Activated gamma-delta T cell (primary cell): ENCODE measurements around the gene F3.

Experiments used
- DNase-seq: peaks from one replicate; lab custom pipeline; 2025; lab: John Stamatoyannopoulos, UW

Gene F3

GRCh38 chr1:94527447-94528031 is 14.0 kb downstream of the F3 start:
- no peak for DNase-seq

- no peak for DNase-seq
These were observed 15.2 kb downstream of the F3 start for GRCh38 chr1:94526152-94526980.

GRCh38 chr1:94524531-94524930 is 17.0 kb downstream of the F3 start:
- DNase-seq: no peak

GRCh38 chr1:94522304-94522703 is 19.3 kb downstream of the F3 start:
- DNase-seq: no peak

- DNase-seq: no peak
These were observed 22.2 kb downstream of the F3 start for GRCh38 chr1:94519351-94519750.

DNA sequence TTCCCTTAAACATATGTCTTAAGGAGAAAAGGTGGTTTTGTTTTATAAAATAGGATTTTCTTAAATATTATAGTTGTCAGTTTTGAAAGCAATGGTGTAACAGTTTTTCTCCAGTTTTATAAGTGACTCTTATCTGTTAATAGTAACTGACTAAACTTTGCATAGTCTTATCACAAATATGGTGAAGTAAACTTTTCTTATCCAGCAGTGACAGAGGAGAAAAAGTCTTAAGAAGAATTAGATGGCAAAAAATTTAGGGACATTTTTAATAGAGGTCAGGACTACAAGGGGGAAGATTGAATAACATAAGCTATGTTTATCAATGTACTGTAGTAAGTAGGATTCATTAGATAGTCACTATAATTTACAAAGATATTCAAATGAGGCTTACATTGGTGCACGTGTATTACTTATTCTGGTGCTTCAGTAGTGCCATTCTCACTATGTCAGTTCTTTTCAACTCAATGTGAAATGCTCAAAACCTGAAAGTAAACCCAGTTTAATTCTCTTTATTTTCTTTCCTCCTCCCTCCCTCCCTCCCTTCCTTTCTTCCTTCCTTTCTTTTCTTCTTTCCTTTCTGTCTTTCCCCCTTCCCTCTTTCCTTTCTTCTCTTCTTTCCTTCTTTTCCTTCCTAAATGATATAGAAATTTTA is 26.1 kb downstream of the F3 start:
- DNase-seq: no peak

DNA sequence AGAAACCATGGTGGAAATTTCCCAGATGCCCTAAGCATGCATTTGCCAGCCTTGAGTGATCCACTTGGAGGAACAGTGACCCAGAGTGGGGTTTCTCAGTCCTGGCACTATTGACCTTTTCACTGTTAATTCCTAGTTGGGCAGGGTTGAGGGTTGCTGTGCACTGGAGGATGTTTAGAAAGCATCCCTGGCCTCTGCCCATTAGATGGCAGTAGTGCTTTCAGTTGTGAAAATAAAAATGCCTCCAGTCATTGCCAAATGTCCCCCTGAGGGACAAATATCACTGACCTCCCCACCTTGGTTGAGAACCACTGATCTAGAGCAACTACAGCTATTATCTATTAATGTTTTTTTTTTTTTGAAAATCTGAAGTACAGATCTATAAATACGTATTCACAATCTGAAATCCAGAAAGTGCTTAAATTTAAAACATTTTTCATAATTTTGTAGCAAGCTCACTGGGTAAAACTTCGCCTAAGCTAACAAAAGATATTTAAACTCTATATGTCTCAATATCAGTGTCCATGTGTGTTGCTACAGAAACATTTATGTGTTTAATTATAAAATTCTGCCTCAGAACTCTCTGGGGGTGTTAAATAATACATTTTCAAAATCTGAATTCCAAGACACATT is 27.3 kb downstream of the F3 start:
- DNase-seq: no peak

- DNase-seq: no peak
These were observed 28.7 kb downstream of the F3 start for GRCh38 chr1:94512816-94513215.

GRCh38 chr1:94504601-94505000 is 37.0 kb downstream of the F3 start:
- no peak for DNase-seq

DNA sequence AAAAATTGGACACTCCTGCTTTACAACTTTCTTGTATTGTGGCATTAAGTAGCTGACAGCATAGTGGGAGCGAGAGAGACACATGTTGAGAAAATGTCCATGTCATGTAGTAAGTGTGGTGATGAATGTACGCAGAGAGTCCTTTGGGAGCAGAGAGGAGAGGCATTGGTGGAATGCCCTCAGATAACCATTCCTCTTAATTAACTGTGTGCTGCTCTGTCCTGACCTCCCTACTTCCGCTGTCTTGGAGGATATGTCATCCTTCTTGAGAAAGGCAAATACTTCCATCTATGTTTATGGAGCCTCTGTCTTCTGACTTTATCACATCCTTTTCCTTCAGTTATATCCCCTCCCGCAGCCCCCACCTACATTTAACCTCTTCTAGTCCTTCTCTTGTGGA is 38.4 kb downstream of the F3 start:
- DNase-seq: no peak

DNA sequence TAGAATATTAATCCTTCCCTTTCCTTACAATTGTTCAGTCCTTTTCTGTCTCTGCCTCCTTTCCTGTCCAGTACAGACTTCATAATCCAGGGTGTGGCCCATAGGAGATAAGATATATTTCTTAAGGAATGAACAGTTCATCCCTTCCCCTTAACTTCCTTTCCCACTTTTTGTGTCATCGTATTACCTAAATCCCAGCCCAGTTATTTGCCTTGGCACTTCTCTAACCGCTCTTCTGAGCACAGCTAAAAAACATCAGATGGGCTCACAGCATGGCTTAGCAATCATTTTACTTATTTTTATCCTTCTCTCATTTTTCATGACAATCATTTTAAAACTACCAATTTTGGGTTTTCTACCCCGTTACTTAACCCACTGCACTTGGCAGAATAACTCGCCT is 39.6 kb downstream of the F3 start:
- no peak for DNase-seq

DNA sequence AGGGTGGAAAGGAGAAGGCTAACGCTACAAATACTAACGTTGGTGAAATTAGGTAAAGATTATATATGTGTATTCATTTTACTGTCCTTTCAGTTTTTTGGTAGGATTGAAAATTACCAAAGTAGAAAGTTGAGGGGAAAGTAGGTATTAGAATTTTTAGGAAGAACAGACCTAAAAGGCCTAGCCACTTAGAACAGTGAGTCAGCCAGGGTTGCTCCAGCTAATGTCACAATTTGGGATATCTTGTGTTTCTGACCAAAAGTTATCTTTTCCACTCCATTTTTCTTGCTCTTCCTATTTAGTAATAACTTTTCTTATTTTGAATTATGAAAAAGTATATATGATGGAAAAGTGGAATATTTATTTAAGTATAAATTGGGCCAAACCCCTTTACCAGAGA is 40.1 kb downstream of the F3 start:
- DNase-seq: no peak

- no peak for DNase-seq
These were observed 45.3 kb downstream of the F3 start for GRCh38 chr1:94496076-94496755.

DNA sequence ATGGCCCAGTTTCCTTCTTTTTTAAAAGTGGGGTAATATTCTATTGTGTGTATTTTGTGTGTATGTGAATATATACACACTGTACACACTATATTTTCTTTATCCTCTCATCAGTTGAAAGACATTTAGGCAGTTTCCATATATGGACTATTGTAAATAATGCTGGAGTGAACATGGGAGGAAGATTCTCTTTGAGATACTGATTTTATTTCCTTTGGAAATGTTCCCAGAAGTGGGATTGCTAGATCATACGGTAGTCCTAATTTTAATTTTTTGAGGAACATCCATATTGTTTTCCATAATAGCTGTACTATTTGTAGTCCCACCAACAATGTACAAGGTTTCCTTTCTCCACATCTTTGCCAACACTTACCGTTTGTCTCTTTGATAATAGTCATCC is 51.0 kb downstream of the F3 start:
- DNase-seq: no peak

DNA sequence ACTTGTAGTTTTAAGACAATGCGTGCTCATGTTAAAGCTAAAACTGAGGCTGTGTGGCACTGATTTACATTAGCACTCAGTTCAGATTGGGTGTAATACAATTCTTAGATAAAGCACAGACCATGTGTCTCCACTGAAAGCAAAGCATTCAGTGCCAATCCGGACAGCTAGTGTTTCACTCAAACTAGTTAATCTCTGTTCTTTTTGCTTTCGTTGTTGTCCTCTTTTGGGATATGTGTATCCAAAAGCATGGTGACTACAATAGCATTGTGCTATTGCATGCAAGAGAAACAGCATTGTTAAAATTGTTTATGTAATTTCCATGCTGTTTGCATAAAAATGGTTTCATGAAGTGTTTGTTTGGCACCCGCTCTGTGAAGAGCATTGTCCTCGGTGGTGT is 54.6 kb downstream of the F3 start:
- no peak for DNase-seq

DNA sequence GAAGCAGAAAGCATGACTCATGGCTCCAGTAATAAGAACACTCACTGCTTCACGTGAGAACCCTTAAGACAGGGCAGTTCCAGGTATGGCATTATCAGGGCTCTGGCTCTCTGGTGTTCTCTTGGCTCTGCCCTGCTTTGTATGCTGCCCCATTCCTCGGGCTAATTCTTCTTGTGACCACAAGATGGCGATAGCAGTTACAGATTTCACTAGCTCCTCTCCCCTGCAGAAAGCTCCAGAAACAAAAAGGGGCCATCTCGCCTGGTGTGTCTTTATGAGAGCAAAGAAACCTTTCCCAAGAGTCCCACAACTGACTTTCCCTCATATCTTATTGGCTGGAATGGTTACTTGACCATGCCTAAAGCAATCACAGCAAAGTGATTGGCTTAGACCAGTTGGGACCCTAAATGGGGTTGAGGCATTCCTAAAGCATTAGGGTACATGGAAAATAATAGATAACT is 60.1 kb downstream of the F3 start:
- DNase-seq: no peak

GRCh38 chr1:94479682-94480081 is 61.9 kb downstream of the F3 start:
- DNase-seq: no peak
